Stimulated activated CD4-positive, alpha-beta T cell treated with anti-CD3 and anti-CD28 coated beads, TNF-alpha, amount 100 ng/mL, for 24 hours (primary cell): ENCODE measurements around the gene GRK2.
"Not testable (repeated sequence)": the region's sequence is repeated elsewhere in the genome, so short reads cannot be mapped to it uniquely, and the experiment has no call there.

ENCODE experiments used
- DNase-seq, 3 experiments: peaks; one replicate each; pipeline ENCODE4 v3.0.0-alpha.2; 2020; ENCODE audit warnings: low read depth in 3 of 3

Gene GRK2

GRCh38 chr11:67266449-67267187 lies at the start of gene GRK2:
GRK2 (plus strand) TSS chr11:67266473; CDS start chr11:67266700, 227 bp downstream.
- no peak for DNase-seq

- no peak for DNase-seq
Observed at GRCh38 chr11:67227726-67228125, 38.5 kb upstream of the GRK2 start.

- DNase-seq, result no peak
Observed at GRCh38 chr11:67230406-67230805, 35.9 kb upstream of the GRK2 start.

GRCh38 chr11:67230886-67231285 lies 35.4 kb upstream of the GRK2 start:
- no peak for DNase-seq

- no peak for DNase-seq
Observed at GRCh38 chr11:67233584-67234190, 32.6 kb upstream of the GRK2 start.

GRCh38 chr11:67234571-67234970 lies 31.7 kb upstream of the GRK2 start:
- not testable (repeated sequence) for DNase-seq

GRCh38 chr11:67237574-67237973 lies 28.7 kb upstream of the GRK2 start:
- no peak for DNase-seq

- no peak for DNase-seq
Observed at GRCh38 chr11:67238894-67239782, 27.1 kb upstream of the GRK2 start.

- DNase-seq, result peak; percentile 90 to 97 (median 93)
Observed at GRCh38 chr11:67239783-67240575, 26.3 kb upstream of the GRK2 start.

- peak; percentile 59 to 81 (median 64) for DNase-seq
Observed at GRCh38 chr11:67240576-67241389, 25.5 kb upstream of the GRK2 start.

- DNase-seq, result no peak
Observed at GRCh38 chr11:67242548-67242947, 23.7 kb upstream of the GRK2 start.

- DNase-seq, result no peak
Observed at GRCh38 chr11:67243051-67243450, 23.2 kb upstream of the GRK2 start.

- no peak for DNase-seq
Observed at GRCh38 chr11:67245046-67245445, 21.2 kb upstream of the GRK2 start.

GRCh38 chr11:67247946-67248550 lies 18.2 kb upstream of the GRK2 start:
- DNase-seq, result no peak

GRCh38 chr11:67248653-67249052 lies 17.6 kb upstream of the GRK2 start:
- DNase-seq, result no peak

- DNase-seq, result no peak
Observed at GRCh38 chr11:67250059-67251043, 15.9 kb upstream of the GRK2 start.

GRCh38 chr11:67251841-67252240 lies 14.4 kb upstream of the GRK2 start:
- DNase-seq, result no peak

- no peak for DNase-seq
Observed at GRCh38 chr11:67252831-67253239, 13.4 kb upstream of the GRK2 start.
